ENCODE results near the gene CD1B. TPM values are rescaled to one million over a fixed set of nuclear protein-coding genes. Genes with fewer than 3 reads are reported as not detected.

Gene CD1B
- total and polyA plus RNA-seq, 7 donors, result 0.12 TPM; not detected in 6

DNA sequence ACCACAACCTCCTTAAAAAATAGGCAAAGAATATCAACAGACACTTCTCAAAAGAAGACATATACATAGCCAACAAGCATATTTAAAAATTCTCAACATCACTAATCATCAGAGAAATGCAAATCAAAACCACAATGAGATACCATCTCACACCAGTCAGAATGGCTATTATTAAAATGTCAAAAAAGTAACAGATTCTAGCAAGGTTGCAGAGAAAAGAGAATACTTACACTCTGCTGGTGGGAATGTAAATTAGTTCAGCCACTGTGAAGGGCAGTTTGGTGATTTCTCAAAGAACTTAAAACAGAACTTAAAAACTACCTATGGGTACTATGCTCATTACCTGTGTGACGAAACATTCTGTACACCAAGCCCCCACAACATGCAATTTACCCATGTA is 20.7 kb downstream of the CD1B start:
- no peak for TF ChIP-seq CTCF (IDR thresholded peaks at IDR 0.05)
- no peak for TF ChIP-seq POLR2A (IDR thresholded peaks at IDR 0.05)
- no peak for TF ChIP-seq POLR2AphosphoS5 (IDR thresholded peaks at IDR 0.05)
- no peak for TF ChIP-seq EP300 (IDR thresholded peaks at IDR 0.05)
- WGBS, 2 donors, result 73 to 81% methylated on average over 1 of the region's 1 CpG
- no peak for DNase-seq
- Histone ChIP-seq H3K4me3 (no peak overlapping the region), H3K27me3 (no peaks in the 10 kb centered on the region), H3K4me1 (no peaks in the 10 kb centered on the region), H3K36me3 (no peaks in the 10 kb centered on the region), H3K9me3 (peaks cover 0 to 3% (median 1%) of the 10 kb centered on the region in 4 donors), H3K27ac (no peak overlapping the region)
- intact Hi-C loops (cut with DNase I), result no loop called here

- DNase-seq, result no peak
- 92 to 93% methylated on average over 2 of the region's 2 CpGs for WGBS, 2 donors
- no peaks in the 10 kb centered on the region for H3K27me3 ChIP-seq
- TF ChIP-seq POLR2AphosphoS5 (IDR thresholded peaks at IDR 0.05), result no peak
- TF ChIP-seq CTCF (IDR thresholded peaks at IDR 0.05), result no peak
- no peak for TF ChIP-seq EP300 (IDR thresholded peaks at IDR 0.05)
- TF ChIP-seq POLR2A (IDR thresholded peaks at IDR 0.05), result no peak
- peaks cover 0 to 5% (median 0%) of the 10 kb centered on the region in 4 donors for H3K9me3 ChIP-seq
- H3K4me1 ChIP-seq, result no peaks in the 10 kb centered on the region
- H3K4me3 ChIP-seq, result no peak overlapping the region
- intact Hi-C loops (cut with DNase I), result no loop called here
- no peak overlapping the region for H3K27ac ChIP-seq
- no peaks in the 10 kb centered on the region for H3K36me3 ChIP-seq
Measured at GRCh38 chr1:158295791-158296190, 35.5 kb downstream of the CD1B start.

DNA sequence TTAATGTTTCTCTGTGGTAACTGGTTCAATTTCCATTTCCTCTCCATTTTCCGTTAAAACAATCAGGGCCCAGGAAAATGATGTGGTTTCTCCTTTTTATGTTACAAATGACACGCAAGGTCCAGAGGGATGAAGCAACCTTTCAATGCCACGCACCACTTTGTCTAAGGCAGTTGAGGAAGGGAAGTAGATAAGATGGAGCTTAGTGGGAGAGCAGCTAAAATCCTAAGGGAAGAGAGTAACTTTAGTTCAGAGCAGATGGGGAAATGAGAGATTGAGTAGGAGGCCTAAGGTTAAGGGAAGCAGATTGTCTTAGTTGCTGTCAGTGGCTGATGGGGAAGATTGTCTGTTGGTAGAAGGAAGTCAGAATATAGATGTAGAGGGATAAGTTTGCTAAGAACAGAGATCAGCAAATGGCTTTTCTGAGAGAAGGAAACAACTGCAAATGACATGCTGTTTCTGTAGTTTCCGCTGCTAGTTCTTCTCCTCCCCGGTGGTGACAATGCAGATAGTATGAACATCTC is 40.9 kb downstream of the CD1B start:
- Histone ChIP-seq H3K4me1 (no peaks in the 10 kb centered on the region), H3K4me3 (no peak overlapping the region), H3K27ac (no peak overlapping the region), H3K36me3 (no peaks in the 10 kb centered on the region), H3K9me3 (no peaks in the 10 kb centered on the region), H3K27me3 (no peaks in the 10 kb centered on the region)
- intact Hi-C loops (cut with DNase I), result no loop called here
- TF ChIP-seq POLR2AphosphoS5 (IDR thresholded peaks at IDR 0.05), result no peak
- TF ChIP-seq EP300 (IDR thresholded peaks at IDR 0.05), result no peak
- no peak for TF ChIP-seq POLR2A (IDR thresholded peaks at IDR 0.05)
- TF ChIP-seq CTCF (IDR thresholded peaks at IDR 0.05), result no peak
- WGBS, 2 donors, result 65 to 79% methylated on average over 5 of the region's 5 CpGs
- no peak for DNase-seq

GRCh38 chr1:158289811-158290210 is 41.5 kb downstream of the CD1B start, which contains the start of gene CD1C:
CD1C (plus strand) TSS chr1:158289923; CDS start chr1:158290065, 142 bp downstream.
- Histone ChIP-seq H3K36me3 (no peaks in the 10 kb centered on the region), H3K27ac (no peak within 1 kb of the TSS), H3K4me1 (no peaks in the 10 kb centered on the region), H3K4me3 (no peak within 1 kb of the TSS), H3K27me3 (no peaks in the 10 kb centered on the region), H3K9me3 (no peaks in the 10 kb centered on the region)
- intact Hi-C loops (cut with DNase I), result no loop called here
- TF ChIP-seq CTCF (IDR thresholded peaks at IDR 0.05) (no peak), EP300 (IDR thresholded peaks at IDR 0.05) (no peak), POLR2A (IDR thresholded peaks at IDR 0.05) (no peak), POLR2AphosphoS5 (IDR thresholded peaks at IDR 0.05) (no peak)
- no peak for DNase-seq
- 63 to 82% methylated on average over 4 of the region's 4 CpGs for WGBS, 2 donors

- no peaks in the 10 kb centered on the region for H3K4me1 ChIP-seq
- intact Hi-C loops (cut with DNase I), result no loop called here
- H3K27me3 ChIP-seq, result no peaks in the 10 kb centered on the region
- no peaks in the 10 kb centered on the region for H3K36me3 ChIP-seq
- WGBS, 2 donors, result 74 to 81% methylated on average over 1 of the region's 1 CpG
- no peak overlapping the region for H3K27ac ChIP-seq
- DNase-seq, result no peak
- H3K4me3 ChIP-seq, result no peak overlapping the region
- no peak for TF ChIP-seq POLR2AphosphoS5 (IDR thresholded peaks at IDR 0.05)
- no peak for TF ChIP-seq EP300 (IDR thresholded peaks at IDR 0.05)
- TF ChIP-seq POLR2A (IDR thresholded peaks at IDR 0.05), result no peak
- H3K9me3 ChIP-seq, result no peaks in the 10 kb centered on the region
Measured at GRCh38 chr1:158286941-158287346, 44.4 kb downstream of the CD1B start.

All from sigmoid colon (tissue), 7 donors.